GM23338 (cell line): Measurements from ENCODE around the gene CCNL1. TPM values are rescaled to one million over a fixed set of nuclear protein-coding genes. Genes with fewer than 3 reads are reported as not detected.

Experiments used
- ATAC-seq: fragments of 200-7000 bp; cut with Tn5 transposase; 3 replicates; pipeline ENCODE4 v1.9.1; 2020
- DNase-seq: peaks from one replicate; pipeline ENCODE4 v3.0.0-alpha.2; 2015; ENCODE audit warnings: low spot score
- H2AFZ ChIP-seq: fragments of 200-600 bp; sonication (generic); 2 replicates; pipeline ENCODE4 v1.8.0; 2016; ENCODE audit warnings: antibody characterized with exemption, mild to moderate bottlenecking, moderate library complexity
- H3F3A ChIP-seq: fragments of 200-600 bp; sonication (generic); replicated peaks from 2 replicates; pipeline ENCODE4 v1.8.0; 2017; ENCODE audit warnings: antibody characterized with exemption, mixed run types, low read depth
- H3K27ac ChIP-seq: fragments of 200-600 bp; sonication (generic); 2 replicates; pipeline ENCODE4 v1.6.1; 2016; ENCODE audit warnings: low read depth
- H3K27me3 ChIP-seq: fragments of 200-600 bp; sonication (generic); 2 replicates; pipeline ENCODE4 v1.8.0; 2016; ENCODE audit warnings: mild to moderate bottlenecking, mixed run types, moderate library complexity; ENCODE audit not compliant: insufficient read depth
- H3K36me3 ChIP-seq: fragments of 200-600 bp; sonication (generic); 2 replicates; pipeline ENCODE4 v1.8.0; 2016; ENCODE audit warnings: mild to moderate bottlenecking; ENCODE audit not compliant: insufficient read depth
- H3K4me1 ChIP-seq: fragments of 200-600 bp; sonication (generic); 2 replicates; pipeline ENCODE4 v1.8.0; 2016; ENCODE audit warnings: mild to moderate bottlenecking, moderate library complexity; ENCODE audit not compliant: insufficient read depth
- H3K4me2 ChIP-seq: fragments of 200-600 bp; sonication (generic); 2 replicates; pipeline ENCODE4 v1.7.1; 2017; ENCODE audit warnings: mixed run types
- H3K4me3 ChIP-seq: fragments of 200-600 bp; sonication (generic); 2 replicates; pipeline ENCODE4 v1.6.1; 2016; ENCODE audit warnings: mixed run types
- H3K79me2 ChIP-seq: fragments of 200-600 bp; sonication (generic); replicated peaks from 2 replicates; pipeline ENCODE4 v1.8.0; 2017; ENCODE audit warnings: mild to moderate bottlenecking; ENCODE audit not compliant: insufficient read depth
- H3K9me2 ChIP-seq: fragments of 200-600 bp; sonication (generic); 2 replicates; pipeline ENCODE4 v1.8.0; 2017; ENCODE audit not compliant: insufficient read depth
- H4K20me1 ChIP-seq: fragments of 200-600 bp; sonication (generic); replicated peaks from 2 replicates; pipeline ENCODE4 v1.8.0; 2017; ENCODE audit warnings: mild to moderate bottlenecking; ENCODE audit not compliant: insufficient read depth
- H3K27ac Mint-ChIP-seq: 2 replicates; pipeline ENCODE4 v1.8.0; 2020; ENCODE audit warnings: inconsistent platforms, mild to moderate bottlenecking, moderate library complexity, mixed read lengths
- H3K27me3 Mint-ChIP-seq: 3 replicates; pipeline ENCODE4 v1.8.0; 2022; ENCODE audit warnings: low read depth, mild to moderate bottlenecking, moderate library complexity, mixed read lengths, inconsistent platforms; ENCODE audit not compliant: insufficient read depth, poor library complexity
- H3K36me3 Mint-ChIP-seq: 3 replicates; pipeline ENCODE4 v1.8.0; 2021; ENCODE audit warnings: low read depth, mild to moderate bottlenecking, inconsistent platforms, moderate library complexity, mixed read lengths
- H3K4me1 Mint-ChIP-seq: 3 replicates; pipeline ENCODE4 v1.8.0; 2020; ENCODE audit warnings: mild to moderate bottlenecking, inconsistent platforms, mixed read lengths
- H3K4me3 Mint-ChIP-seq: 3 replicates; pipeline ENCODE4 v1.8.0; 2021; ENCODE audit warnings: moderate library complexity, mild to moderate bottlenecking, inconsistent platforms, mixed read lengths
- H3K9me3 Mint-ChIP-seq: 3 replicates; pipeline ENCODE4 v1.8.0; 2020; ENCODE audit warnings: moderate library complexity, mild to moderate bottlenecking, inconsistent platforms, mixed read lengths
- EZH2phosphoT487 ChIP-seq: fragments of 200-600 bp; sonication (generic); IDR thresholded peaks from one replicate; pipeline ENCODE4 v1.8.1; 2018; ENCODE audit warnings: antibody characterized with exemption; ENCODE audit not compliant: unreplicated experiment
- JUNB ChIP-seq: IDR thresholded peaks from one replicate; pipeline ENCODE4 v1.6.1; 2016; ENCODE audit warnings: antibody characterized with exemption; ENCODE audit not compliant: unreplicated experiment
- NANOG ChIP-seq: IDR thresholded peaks from 2 replicates; pipeline ENCODE4 v1.6.1; 2016; ENCODE audit warnings: antibody characterized with exemption, borderline replicate concordance
- POLR2AphosphoS5 ChIP-seq: IDR thresholded peaks from 2 replicates; pipeline ENCODE4 v1.6.1; 2016; ENCODE audit warnings: antibody characterized with exemption, low read depth
- REST ChIP-seq: IDR thresholded peaks from one replicate; pipeline ENCODE4 v1.6.1; 2018; ENCODE audit warnings: antibody characterized with exemption; ENCODE audit not compliant: unreplicated experiment
- polyA plus RNA-seq: library from polyadenylated mRNA; unstranded; fragments of >200 nt; fragmentation: Nextera tagmentation; extraction: Ambion mirVana; gene quantifications from 2 replicates; pipeline ENCODE4 v1.2.1, GENCODE V29; 2016
- total RNA-seq: library from RNA; depleted of rRNA; stranded (reverse); fragments of >200 nt; shearing (Covaris generic); gene quantifications from 2 replicates; pipeline ENCODE4 v1.2.3, GENCODE V29; 2014
- TF ChIP-seq, protein P1 (sequence below): fragments of 250-450 bp; sonication (Bioruptor Pico); IDR thresholded peaks from 2 replicates; pipeline ENCODE4 v1.5.0; 2020; ENCODE audit warnings: mild to moderate bottlenecking, moderate library complexity
- TF ChIP-seq, protein P2 (sequence below): IDR thresholded peaks from 2 replicates; pipeline ENCODE4 v1.6.1; 2016; ENCODE audit warnings: antibody characterized with exemption
- TF ChIP-seq, protein P3 (sequence below), 2 experiments: fragments of 200-600 bp in 1 of 2; sonication (generic) in 1 of 2; conservative IDR thresholded peaks; 2 replicates each; pipeline versions ENCODE4 v1.5.1 to v1.6.1; 2016 to 2017; ENCODE audit warnings: antibody characterized with exemption in 2 of 2, low read depth in 2 of 2, mild to moderate bottlenecking in 2 of 2, moderate library complexity in 1 of 2

Gene CCNL1
- total and polyA plus RNA-seq, 2 experiments from 2014 or later, result 108 to 134 TPM

DNA sequence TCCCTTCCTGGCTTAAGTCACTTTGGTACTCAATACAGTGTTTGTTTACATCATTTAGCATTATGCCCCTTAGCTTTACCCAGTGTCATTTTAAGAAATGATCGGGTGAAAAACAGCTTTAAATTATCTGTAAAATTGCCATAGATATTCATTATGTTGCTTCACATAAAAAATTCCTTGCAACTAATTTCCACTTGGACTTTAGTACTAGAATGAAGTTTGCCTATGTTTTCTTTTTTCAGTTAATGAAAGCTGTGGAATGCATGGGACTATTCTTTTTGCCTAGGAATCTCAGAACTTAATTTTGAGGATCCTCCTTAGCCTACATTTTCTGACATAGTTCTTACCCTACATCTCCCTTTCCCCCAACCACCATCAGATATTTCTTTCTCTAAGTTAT is 38.4 kb downstream of the CCNL1 start:
- TF ChIP-seq, protein P1, sequence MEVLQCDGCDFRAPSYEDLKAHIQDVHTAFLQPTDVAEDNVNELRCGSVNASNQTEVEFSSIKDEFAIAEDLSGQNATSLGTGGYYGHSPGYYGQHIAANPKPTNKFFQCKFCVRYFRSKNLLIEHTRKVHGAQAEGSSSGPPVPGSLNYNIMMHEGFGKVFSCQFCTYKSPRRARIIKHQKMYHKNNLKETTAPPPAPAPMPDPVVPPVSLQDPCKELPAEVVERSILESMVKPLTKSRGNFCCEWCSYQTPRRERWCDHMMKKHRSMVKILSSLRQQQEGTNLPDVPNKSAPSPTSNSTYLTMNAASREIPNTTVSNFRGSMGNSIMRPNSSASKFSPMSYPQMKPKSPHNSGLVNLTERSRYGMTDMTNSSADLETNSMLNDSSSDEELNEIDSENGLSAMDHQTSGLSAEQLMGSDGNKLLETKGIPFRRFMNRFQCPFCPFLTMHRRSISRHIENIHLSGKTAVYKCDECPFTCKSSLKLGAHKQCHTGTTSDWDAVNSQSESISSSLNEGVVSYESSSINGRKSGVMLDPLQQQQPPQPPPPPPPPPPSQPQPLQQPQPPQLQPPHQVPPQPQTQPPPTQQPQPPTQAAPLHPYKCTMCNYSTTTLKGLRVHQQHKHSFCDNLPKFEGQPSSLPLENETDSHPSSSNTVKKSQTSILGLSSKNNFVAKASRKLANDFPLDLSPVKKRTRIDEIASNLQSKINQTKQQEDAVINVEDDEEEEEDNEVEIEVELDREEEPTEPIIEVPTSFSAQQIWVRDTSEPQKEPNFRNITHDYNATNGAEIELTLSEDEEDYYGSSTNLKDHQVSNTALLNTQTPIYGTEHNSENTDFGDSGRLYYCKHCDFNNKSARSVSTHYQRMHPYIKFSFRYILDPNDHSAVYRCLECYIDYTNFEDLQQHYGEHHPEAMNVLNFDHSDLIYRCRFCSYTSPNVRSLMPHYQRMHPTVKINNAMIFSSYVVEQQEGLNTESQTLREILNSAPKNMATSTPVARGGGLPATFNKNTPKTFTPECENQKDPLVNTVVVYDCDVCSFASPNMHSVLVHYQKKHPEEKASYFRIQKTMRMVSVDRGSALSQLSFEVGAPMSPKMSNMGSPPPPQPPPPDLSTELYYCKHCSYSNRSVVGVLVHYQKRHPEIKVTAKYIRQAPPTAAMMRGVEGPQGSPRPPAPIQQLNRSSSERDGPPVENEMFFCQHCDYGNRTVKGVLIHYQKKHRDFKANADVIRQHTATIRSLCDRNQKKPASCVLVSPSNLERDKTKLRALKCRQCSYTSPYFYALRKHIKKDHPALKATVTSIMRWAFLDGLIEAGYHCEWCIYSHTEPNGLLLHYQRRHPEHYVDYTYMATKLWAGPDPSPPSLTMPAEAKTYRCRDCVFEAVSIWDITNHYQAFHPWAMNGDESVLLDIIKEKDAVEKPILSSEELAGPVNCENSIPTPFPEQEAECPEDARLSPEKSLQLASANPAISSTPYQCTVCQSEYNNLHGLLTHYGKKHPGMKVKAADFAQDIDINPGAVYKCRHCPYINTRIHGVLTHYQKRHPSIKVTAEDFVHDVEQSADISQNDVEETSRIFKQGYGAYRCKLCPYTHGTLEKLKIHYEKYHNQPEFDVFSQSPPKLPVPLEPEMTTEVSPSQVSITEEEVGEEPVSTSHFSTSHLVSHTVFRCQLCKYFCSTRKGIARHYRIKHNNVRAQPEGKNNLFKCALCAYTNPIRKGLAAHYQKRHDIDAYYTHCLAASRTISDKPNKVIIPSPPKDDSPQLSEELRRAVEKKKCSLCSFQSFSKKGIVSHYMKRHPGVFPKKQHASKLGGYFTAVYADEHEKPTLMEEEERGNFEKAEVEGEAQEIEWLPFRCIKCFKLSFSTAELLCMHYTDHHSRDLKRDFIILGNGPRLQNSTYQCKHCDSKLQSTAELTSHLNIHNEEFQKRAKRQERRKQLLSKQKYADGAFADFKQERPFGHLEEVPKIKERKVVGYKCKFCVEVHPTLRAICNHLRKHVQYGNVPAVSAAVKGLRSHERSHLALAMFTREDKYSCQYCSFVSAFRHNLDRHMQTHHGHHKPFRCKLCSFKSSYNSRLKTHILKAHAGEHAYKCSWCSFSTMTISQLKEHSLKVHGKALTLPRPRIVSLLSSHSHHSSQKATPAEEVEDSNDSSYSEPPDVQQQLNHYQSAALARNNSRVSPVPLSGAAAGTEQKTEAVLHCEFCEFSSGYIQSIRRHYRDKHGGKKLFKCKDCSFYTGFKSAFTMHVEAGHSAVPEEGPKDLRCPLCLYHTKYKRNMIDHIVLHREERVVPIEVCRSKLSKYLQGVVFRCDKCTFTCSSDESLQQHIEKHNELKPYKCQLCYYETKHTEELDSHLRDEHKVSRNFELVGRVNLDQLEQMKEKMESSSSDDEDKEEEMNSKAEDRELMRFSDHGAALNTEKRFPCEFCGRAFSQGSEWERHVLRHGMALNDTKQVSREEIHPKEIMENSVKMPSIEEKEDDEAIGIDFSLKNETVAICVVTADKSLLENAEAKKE (CRISPR knock-in tag), result no peak
- TF ChIP-seq NANOG (no peak), REST (no peak), EZH2phosphoT487 (no peak), POLR2AphosphoS5 (no peak), JUNB (no peak)
- TF ChIP-seq, protein P2, sequence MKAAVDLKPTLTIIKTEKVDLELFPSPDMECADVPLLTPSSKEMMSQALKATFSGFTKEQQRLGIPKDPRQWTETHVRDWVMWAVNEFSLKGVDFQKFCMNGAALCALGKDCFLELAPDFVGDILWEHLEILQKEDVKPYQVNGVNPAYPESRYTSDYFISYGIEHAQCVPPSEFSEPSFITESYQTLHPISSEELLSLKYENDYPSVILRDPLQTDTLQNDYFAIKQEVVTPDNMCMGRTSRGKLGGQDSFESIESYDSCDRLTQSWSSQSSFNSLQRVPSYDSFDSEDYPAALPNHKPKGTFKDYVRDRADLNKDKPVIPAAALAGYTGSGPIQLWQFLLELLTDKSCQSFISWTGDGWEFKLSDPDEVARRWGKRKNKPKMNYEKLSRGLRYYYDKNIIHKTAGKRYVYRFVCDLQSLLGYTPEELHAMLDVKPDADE, result no peak
- TF ChIP-seq, protein P3, sequence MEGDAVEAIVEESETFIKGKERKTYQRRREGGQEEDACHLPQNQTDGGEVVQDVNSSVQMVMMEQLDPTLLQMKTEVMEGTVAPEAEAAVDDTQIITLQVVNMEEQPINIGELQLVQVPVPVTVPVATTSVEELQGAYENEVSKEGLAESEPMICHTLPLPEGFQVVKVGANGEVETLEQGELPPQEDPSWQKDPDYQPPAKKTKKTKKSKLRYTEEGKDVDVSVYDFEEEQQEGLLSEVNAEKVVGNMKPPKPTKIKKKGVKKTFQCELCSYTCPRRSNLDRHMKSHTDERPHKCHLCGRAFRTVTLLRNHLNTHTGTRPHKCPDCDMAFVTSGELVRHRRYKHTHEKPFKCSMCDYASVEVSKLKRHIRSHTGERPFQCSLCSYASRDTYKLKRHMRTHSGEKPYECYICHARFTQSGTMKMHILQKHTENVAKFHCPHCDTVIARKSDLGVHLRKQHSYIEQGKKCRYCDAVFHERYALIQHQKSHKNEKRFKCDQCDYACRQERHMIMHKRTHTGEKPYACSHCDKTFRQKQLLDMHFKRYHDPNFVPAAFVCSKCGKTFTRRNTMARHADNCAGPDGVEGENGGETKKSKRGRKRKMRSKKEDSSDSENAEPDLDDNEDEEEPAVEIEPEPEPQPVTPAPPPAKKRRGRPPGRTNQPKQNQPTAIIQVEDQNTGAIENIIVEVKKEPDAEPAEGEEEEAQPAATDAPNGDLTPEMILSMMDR (conservative IDR thresholded peaks at IDR 0.05; ENCODE audit: low read depth in 2 of 2), result no peak
- Histone ChIP-seq H3K4me3 (no peak overlapping the region), H3K4me2 (no peak overlapping the region), H3K4me1 (no peaks in the 10 kb centered on the region), H4K20me1 (no peaks in the 10 kb centered on the region), H3K79me2 (no peaks in the 10 kb centered on the region), H3K36me3 (no peaks in the 10 kb centered on the region; the same call in 1 of the 2 replicates), H3K27ac (no peak overlapping the region), H3F3A (0 out of 2 replicates have a peak, but pooled peaks cover 3% of the 10 kb centered on the region), H3K9me2 (no peaks in the 10 kb centered on the region), H3K27me3 (peaks cover 5% of the 10 kb centered on the region; the same call in 1 of the 2 replicates), H2AFZ (no peak overlapping the region)
- H3K4me3 Mint-ChIP-seq, result no peak overlapping the region
- no peak for DNase-seq
- no peaks in the 10 kb centered on the region for H3K9me3 Mint-ChIP-seq
- H3K27me3 Mint-ChIP-seq, result no peaks in the 10 kb centered on the region
- no peak overlapping the region for H3K27ac Mint-ChIP-seq
- H3K36me3 Mint-ChIP-seq, result no peaks in the 10 kb centered on the region
- no peak for ATAC-seq
- 0 out of 3 replicates have a peak, but pooled peaks cover 3% of the 10 kb centered on the region for H3K4me1 Mint-ChIP-seq
